CD4-positive, alpha-beta T cell treated with Interleukin-6 for 4 hours (primary cell): ENCODE results near the gene PRR19.
"Not testable (repeated sequence)": the region's sequence is repeated elsewhere in the genome, so short reads cannot be mapped to it uniquely, and the experiment has no call there.

Experiments
- DNase-seq: peaks from one replicate; pipeline ENCODE4 v3.0.0-alpha.2; 2020; ENCODE audit warnings: mixed read lengths

PRR19 gene

DNA sequence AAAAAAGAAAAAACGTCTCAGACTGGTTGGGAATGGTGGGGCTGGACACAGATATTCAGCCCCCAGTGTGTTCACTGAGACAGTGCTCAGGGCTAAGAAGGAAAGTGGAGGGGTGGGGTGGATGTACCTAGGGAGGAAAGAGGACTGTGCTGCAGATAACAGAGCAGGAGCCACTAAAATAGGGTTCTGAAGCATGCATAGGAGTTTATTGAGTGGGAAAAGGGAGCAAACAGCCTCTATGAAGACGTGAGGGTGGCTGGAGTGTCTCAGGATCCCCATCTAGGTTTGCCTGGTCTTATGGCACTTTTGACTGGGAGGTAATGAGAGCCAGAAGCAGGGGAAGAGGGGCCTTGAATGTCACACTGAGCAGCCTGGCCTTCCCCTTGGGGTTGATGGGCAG, 26.9 kb downstream of the PRR19 start:
- no peak for DNase-seq

DNA sequence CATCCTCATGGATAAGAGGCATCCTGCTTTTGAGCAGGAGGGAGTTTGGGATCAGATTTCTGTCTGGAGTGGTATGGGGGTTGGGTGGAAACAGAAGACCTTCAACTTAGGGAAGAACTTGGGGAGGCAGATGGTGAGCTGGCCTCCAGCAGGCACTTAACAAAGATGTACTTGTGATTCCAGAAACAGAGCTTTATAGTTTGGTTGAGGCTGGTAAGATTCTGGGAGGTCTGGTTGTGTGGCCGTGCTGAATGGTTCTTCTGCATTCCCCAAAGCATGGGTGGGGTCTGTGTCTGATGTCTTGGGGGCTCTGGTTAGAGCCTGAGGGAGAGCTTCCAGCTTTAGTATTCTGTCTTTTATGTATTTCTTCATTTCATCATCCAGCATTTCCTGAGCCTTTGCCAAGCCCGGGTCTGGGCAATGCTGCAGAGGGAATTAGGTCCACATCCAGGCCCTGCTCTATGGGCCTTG, 28.3 kb downstream of the PRR19 start:
- no peak for DNase-seq

DNA sequence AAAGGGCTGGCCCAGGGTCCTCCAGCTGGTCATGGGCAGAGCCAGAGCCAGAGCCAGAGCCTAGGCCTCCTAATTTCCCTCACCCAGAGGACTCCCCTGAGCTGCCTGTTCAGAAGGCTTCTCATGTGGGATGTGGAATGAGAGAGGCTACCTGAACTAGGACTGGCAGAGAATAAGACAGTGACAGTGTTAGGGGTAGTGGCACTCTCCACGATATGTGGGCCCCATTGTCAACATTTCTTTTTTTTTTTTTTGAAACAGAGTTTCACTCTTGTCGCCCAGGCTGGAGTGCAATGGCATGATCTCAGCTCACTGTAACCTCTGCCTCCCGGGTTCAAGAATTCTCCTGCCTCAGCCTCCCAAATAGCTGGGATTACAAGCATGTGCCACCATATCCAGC, 29.4 kb downstream of the PRR19 start:
- not testable (repeated sequence) for DNase-seq

DNA sequence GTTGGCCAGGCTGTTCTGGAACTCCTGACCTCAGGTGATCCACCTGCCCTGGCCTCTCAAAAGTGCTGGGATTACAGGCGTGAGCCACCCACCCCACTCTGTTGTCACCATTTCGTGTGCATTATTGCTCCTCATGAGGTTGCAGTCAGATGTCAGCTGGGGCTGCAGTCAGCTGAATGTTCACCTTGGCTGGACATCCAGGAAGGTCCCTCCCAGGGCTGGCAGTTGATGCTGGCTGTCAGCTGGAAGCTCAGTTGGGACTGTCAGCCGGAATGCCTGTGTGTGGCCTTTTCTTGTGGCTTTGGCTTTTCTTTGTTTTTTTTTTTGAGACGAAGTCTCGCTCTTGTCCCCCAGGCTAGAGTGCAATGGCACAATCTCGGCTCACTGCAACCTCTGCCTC, 30.1 kb downstream of the PRR19 start:
- DNase-seq: no peak

DNA sequence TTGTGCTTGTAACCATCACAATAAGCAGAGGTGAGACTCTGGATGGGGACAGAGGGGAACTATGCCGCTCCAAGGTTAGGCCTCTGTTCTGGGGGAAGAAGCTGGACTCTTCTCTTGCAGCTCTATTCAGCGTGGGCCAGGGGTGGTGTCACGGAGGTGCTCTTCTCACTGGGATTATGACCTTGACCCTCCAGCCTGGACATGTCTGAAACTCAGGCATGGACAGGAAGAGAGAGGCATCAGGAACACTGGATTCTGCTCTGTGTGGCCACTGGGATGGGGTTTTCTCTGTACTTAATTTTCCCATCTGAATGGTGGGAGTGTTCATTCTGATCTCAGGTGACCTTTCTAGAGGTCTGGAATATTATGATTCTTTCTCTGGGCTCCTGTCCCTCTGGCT, 31.1 kb downstream of the PRR19 start:
- DNase-seq: no peak

DNA sequence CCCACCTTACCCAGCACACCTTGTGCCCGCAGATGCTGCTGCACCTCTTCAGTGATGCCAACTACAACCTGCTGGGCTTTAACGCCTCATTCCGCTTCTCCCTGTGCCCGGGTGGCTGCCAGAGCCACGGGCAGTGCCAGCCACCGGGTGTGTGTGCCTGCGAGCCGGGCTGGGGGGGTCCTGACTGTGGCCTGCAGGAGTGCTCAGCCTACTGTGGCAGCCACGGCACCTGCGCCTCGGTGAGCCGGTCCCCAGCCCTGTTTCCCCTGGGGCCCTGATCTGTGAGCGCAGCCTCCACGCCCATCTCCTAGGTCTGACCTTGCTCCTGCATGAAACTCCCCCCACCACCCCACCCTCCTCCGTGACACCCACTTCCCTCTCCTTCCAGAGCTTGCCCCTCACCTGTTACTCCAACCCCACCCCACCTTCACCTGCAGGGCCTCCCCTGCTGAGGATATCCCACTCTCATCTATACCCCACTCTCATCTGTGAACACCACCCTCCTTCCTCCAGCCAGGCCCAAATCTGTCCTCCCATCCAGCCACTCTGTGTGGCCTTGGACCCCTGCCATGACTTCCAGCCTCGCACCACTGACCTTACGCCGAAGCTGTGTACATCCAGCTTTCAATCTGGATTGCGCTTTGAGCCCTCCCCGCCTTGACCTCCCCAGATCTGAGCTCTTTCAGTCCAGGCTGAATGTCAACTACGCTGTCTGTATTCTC, 32.2 kb downstream of the PRR19 start:
- DNase-seq: no peak

DNA sequence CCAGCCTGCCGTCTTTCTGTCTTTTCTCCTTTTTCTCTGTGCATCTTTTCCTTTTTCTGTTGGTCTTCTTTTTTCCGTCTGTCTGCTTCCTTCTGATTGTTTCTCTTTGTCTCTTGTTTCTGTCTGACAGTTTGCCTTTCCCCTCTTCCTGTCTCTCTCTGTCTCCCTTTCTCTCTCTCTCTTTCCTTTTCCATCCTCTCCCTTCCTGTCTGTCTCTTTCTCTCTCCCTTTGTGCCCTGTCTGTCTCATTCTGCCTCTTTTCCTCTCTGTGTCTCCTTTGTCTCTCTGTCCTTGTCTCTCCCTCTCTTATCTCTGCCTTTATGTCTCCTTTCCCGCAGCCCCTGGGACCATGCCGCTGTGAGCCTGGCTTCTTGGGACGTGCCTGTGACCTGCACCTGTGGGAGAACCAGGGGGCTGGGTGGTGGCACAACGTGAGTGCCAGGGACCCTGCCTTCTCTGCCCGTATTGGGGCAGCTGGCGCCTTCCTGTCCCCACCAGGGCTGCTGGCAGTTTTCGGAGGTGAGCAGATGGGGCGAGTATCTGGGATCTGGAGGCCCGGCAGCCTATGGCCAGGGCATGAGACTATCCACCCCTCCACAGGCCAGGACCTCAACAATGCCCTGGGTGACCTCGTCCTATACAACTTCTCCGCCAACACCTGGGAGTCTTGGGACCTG, 32.9 kb downstream of the PRR19 start:
- DNase-seq: no peak

DNA sequence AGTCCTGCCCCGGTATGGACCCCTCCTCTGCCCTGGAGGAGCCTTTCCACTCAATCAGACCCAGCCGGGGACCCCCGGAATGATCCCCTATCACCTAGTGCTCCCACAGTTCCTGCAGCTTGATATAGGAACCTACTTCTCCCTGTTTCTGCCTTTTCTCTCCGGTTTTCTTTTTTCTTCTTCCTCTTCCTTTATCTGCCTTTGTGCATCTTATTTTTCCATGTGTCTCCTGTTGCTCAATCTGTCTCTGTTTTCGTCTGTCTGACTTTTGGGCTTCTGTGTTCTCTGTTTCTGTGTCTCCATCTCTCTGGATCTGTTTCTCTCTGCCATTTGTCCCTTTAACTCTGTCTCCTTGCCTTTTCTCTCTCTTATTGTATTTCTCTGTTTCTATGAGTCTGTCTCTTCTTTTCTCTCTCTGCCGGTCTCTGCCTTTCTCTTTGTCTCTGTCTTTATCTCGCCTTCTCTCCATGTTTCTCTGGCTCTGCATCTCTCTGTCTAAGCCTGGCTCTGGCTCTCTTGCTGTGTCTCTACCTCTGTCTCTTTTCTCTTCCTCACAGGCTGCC, 33.5 kb downstream of the PRR19 start:
- DNase-seq: no peak

DNA sequence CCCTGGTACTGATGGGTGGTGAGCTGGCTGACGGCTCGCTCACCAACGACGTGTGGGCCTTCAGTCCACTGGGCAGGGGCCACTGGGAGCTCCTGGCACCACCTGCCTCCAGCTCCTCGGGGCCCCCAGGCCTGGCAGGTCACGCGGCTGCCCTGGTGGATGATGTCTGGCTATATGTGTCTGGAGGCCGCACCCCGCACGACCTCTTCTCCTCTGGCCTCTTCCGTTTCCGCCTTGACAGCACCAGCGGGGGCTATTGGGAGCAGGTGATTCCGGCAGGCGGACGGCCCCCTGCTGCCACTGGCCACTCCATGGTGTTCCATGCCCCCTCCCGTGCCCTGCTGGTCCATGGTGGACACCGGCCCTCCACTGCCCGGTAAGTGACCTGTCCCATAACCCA, 34.0 kb downstream of the PRR19 start:
- DNase-seq: no peak

DNA sequence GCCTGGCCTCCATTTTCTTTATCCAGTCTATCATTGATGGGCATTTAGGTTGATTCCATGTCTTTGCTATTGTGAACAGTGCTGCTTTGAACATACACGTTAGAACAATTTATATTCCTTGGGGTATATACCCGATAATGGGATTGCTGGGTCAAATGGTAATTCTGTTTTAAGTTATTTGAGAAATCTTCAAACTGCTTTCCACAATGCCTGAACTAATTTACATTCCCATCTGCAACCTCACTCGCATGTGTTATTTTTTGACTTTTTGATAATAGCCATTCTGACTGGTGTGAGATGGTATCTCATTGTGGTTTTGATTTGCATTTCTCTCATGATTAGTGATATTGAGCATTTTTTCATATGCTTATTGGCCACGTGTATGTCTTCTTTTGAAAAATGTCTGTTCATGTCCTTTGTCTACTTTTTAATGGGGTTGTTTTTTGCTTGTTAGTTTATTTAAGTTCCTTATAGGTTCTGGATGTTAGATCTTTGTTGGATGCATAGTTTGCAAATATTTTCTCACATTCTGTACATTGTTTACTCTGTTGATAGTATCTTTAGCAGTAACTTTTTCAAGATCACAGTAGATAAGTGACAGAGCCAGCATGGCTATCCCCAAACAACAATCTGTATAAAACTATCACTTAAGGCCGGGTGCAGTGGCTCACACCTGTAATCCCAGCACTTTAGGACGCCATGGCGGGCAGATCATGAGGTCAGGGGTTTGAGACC, 37.4 kb downstream of the PRR19 start:
- not testable (repeated sequence) for DNase-seq

DNA sequence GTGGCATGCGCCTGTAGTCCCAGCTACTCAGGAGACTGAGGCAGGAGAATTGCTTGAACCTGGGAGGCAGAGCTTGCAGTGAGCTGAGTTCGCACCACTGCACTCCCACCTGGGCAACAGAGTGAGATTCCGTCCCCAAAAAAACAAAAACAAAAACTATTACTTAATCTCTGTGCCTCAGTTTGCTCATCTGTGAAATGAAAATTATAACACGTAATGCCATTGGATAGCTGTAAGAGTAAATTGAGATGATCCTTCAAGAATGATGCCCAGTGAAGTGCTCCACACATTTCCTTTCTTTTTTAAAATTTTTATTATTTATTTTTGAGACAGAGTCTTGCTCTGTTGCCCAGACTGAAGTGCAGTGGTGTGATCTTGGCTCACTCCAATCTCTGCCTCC, 38.0 kb downstream of the PRR19 start:
- DNase-seq: not testable (repeated sequence)

DNA sequence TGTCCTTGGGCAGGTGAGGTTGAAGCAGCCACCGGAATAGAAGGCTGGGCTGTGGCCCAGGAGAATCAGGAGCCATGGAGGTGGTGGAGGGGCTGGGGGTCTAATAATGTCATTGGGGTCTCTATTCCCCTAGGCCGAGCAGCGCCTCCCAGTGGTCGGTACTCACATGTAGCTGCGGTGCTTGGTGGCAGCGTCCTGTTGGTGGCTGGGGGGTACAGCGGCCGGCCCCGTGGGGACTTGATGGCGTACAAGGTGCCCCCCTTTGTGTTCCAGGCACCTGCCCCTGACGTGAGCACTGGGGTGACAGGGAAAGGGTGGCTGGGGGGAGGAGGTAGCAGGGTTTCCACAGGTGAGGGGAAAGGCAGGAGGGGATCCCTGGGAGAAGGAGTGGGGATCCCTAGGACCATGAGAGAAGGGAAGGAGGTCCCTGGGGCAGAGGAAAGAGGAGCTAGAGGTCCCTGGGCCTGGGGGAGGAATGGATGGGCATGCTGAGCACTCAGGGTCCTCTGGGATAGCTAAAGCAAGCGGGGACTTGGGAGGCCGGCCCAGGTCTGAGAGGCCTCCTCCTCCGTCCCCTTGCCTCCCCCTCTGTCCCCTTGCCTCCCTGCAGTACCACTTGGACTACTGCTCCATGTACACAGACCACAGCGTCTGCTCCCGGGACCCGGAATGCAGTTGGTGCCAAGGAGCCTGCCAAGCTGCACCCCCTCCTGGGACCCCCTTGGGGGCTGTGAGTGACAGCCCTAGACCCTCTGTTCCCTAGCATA, 41.6 kb downstream of the PRR19 start:
- no peak for DNase-seq

DNA sequence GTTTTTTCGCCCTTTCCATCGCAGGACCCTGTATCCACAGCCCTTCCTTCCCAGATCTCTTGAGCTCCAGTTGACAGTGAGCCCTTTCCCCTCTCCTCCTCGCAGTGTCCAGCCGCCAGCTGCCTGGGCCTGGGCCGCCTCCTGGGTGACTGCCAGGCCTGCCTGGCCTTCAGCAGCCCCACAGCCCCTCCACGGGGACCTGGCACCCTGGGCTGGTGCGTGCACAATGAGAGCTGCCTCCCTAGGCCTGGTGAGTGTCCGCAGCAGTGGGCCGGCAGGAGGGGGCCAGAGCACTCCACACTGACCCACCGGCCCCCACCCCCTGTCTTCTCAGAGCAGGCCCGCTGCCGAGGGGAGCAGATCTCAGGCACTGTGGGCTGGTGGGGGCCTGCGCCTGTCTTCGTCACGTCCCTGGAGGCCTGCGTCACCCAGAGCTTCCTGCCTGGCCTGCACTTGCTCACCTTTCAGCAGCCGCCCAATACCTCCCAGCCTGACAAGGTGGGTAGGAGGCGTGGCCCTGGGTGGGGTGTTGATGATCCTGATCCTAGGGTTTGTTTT, 42.5 kb downstream of the PRR19 start:
- DNase-seq: no peak

DNA sequence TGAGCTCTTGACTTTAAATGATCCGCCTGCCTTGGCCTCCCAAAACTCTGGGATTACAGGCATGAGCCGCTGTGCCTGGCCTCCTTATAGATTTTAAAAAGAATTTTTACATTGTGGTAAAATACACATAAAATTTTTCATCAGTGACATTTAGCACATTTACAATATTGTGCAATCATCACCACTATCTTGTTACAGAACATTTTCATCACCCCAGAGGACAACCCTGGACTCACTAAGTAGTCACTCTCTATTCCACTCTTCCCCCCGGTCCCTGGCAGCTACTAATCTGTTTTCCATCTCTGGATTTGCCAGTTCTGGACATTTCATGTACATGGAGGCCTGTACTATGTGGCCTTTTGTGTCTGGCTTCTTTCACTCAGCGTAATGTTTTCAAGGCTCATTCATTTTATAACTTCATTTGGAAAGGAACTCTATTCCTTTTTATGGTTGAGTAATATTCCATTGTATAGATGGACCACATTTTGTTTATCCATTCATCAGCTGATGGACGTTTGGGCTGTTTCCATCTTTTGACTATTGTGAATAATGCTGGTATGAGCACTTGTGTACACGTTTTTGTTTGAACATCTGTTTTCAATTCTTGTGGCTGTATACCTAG, 43.4 kb downstream of the PRR19 start:
- no peak for DNase-seq

DNA sequence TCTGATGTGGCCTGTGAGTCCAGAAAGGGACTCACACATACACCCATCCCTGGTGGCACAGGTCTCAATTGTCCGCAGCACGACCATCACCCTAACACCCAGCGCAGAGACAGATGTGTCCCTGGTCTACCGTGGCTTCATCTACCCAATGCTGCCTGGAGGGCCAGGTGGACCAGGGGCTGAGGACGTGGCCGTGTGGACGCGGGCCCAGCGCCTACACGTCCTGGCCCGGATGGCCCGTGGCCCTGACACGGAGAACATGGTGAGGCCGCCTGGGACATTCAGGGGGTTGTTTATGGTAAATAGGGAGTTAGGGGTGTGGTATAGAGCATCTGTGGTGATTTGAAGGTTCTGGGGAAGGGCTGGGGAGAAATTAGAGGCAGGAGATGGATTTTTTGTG, 46.3 kb downstream of the PRR19 start:
- DNase-seq: no peak

DNA sequence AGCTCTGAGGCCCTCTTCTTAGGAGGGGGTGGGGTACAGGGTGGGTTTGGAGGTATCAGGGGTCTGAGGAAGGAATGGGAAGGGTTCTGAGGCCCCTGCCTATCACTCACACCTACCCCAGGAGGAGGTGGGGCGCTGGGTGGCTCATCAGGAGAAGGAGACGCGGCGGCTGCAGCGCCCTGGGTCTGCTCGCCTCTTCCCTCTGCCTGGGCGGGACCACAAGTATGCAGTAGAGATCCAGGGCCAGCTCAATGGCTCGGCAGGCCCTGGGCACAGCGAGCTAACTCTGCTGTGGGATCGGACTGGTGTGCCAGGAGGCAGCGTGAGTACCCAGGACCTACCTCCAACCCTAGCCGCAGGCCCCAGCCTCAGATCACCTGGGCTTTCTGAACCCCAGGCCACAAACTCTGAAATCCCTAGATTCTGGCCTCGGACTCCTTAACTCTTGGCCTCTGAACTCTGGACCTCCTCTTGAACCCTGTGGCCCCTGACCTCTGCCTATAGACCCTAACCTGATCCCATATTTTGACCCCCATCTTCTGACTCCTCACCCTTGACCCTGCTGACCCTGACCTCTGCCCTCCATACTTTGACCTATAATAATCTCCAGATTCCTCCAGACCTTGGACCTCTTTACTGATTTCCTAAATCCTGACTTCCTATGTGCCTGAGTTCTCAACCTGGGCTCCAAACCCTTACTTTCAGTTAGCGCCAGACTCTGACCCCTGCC, 47.6 kb downstream of the PRR19 start:
- no peak for DNase-seq

DNA sequence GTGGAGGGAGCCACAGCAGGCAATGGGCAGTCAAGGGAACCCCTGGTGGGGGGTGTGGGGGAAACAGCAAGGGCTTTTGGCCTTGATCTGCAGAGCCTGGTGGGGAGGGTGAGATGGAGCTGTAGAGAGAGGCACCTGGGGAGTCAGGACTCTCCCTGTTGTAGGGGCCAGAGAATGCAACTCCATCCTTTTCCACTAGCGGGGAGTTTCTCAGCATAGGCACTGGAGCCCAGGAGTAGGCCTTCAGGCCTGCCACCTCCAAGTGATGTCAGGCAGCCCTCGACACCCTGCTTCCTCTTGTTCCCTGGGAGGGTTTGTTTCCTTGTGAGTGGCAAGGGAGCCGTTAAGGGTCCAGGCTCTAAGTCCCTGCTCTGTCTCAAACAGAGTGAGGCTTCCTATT, 48.5 kb downstream of the PRR19 start:
- no peak for DNase-seq

DNA sequence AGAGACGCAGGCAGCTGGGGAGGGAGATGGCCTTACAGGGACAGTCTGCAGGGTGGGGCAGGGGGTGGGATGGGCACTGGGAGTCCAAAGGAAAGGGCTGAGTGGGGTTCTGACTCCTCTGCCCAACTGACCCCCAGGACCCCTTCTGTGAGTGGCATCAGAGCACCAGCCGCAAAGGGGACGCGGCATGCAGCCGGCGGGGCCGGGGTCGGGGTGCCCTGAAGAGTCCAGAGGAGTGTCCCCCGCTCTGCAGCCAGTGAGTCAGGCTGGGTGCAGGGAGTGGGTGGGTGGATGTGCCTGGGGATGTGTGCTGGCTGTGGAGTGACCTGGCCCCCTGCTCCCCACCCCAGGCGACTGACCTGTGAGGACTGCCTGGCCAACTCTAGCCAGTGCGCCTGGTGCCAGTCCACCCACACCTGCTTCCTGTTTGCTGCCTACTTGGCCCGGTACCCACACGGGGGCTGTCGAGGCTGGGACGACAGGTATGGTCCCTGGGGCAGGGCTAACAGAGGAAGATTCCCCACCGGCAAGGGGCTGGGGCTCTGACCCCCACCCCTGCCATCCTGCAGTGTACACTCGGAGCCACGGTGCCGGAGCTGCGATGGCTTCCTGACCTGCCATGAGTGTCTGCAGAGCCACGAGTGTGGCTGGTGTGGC, 49.3 kb downstream of the PRR19 start:
- no peak for DNase-seq

DNA sequence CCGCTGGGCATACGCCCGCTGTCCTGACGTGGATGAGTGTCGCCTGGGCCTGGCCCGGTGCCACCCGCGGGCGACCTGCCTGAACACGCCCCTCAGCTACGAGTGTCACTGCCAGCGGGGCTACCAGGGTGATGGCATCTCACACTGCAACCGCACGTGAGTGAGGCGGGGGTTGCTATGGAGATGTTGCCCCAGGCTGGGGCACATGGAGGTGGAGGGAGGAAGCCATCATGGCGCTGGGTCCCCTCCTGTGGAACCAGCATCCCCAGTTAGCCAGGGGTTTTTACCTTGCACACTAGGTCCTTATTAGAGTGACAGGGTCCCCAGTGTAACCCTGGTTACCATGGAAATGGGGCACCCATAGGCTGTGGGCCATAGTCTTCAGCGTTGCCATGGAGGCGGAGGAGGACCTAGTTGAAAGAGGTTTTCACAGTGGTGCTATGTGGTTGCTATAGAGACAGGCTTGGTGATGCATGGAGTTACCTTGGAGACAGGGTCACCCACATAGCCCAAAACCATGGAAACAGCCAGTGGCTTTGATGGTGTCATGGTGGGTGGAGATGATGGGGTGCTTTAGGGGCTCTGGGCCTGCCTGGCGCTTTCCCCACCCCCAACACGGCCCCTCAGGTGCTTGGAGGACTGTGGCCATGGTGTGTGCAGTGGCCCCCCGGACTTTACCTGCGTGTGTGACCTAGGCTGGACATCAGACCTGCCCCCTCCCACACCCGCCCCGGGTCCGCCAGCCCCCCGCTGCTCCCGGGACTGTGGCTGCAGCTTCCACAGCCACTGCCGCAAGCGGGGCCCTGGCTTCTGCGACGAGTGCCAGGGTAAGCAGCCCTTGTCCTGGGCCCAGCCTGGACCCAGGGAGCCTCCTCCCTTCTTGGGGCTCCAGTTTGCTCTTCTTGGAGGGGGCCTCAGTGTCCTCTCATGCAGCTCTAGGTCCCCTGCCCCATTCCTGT, 50.6 kb downstream of the PRR19 start:
- DNase-seq: no peak
